Keratinocyte (primary cell): ENCODE results near the gene RGS3. TPM values are rescaled to one million over a fixed set of nuclear protein-coding genes. Genes with fewer than 3 reads are reported as not detected.

Experiments used
- DNase-seq: peaks from one replicate; pipeline ENCODE4 v3.0.0-alpha.2; 2011; ENCODE audit warnings: low read depth, missing footprints, low spot score
- FAIRE-seq: peaks from 2 replicates; lab custom pipeline; 2011; peaks lifted over from hg19 to GRCh38; lab: Jason Lieb, UNC
- H2AFZ ChIP-seq: 2 replicates; pipeline ENCODE4 v1.6.0; 2012; ENCODE audit warnings: low read length, control low read depth, inconsistent platforms; ENCODE audit not compliant: control insufficient read depth
- H3K27ac ChIP-seq: 2 replicates; pipeline ENCODE4 v1.5.1; 2011; ENCODE audit warnings: low read length; ENCODE audit not compliant: control insufficient read depth, insufficient read depth
- H3K27me3 ChIP-seq: 3 replicates; pipeline ENCODE4 v1.6.0; 2011; ENCODE audit warnings: low read length; ENCODE audit not compliant: control insufficient read depth, insufficient read depth; ENCODE audit errors: extremely low read depth
- H3K36me3 ChIP-seq, 2 experiments: 2 replicates in 1 of 2; 3 replicates in 1 of 2; pipeline ENCODE4 v1.5.1; 2011; ENCODE audit warnings: low read length in 2 of 2, mild to moderate bottlenecking in 1 of 2; ENCODE audit not compliant: control insufficient read depth in 2 of 2, insufficient read depth in 2 of 2; ENCODE audit errors: extremely low read depth in 1 of 2
- H3K4me1 ChIP-seq: 3 replicates; pipeline ENCODE4 v1.5.1; 2011; ENCODE audit warnings: low read length; ENCODE audit not compliant: control insufficient read depth, insufficient read depth; ENCODE audit errors: extremely low read depth
- H3K4me2 ChIP-seq: 3 replicates; pipeline ENCODE4 v1.6.0; 2011; ENCODE audit warnings: low read depth, low read length; ENCODE audit not compliant: control insufficient read depth, insufficient read depth; ENCODE audit errors: extremely low read depth
- H3K4me3 ChIP-seq, 3 experiments: fragments of 200-600 bp in 1 of 3; sonication (generic) in 1 of 3; 2 replicates in 2 of 3; 3 replicates in 1 of 3; pipeline ENCODE4 v1.5.1; 2011 to 2016; ENCODE audit warnings: low read length in 3 of 3, mild to moderate bottlenecking in 3 of 3, control low read depth in 2 of 3, inconsistent platforms in 1 of 3, low read depth in 1 of 3, mixed read lengths in 1 of 3, mixed run types in 1 of 3, moderate library complexity in 1 of 3; ENCODE audit not compliant: control insufficient read depth in 2 of 3, insufficient read depth in 2 of 3; ENCODE audit errors: extremely low read depth in 1 of 3
- H3K79me2 ChIP-seq: 2 replicates; pipeline ENCODE4 v1.6.0; 2012; ENCODE audit warnings: low read length; ENCODE audit not compliant: control insufficient read depth, insufficient read depth
- H3K9ac ChIP-seq: 3 replicates; pipeline ENCODE4 v1.6.0; 2011; ENCODE audit warnings: low read length; ENCODE audit not compliant: control insufficient read depth, insufficient read depth; ENCODE audit errors: extremely low read depth
- H3K9me1 ChIP-seq: 3 replicates; pipeline ENCODE4 v1.6.0; 2011; ENCODE audit warnings: low read length; ENCODE audit not compliant: control insufficient read depth, insufficient read depth; ENCODE audit errors: extremely low read depth
- H3K9me3 ChIP-seq: 2 replicates; pipeline ENCODE4 v1.5.1; 2012; ENCODE audit warnings: low read depth, low read length; ENCODE audit not compliant: control insufficient read depth
- H4K20me1 ChIP-seq: 3 replicates; pipeline ENCODE4 v1.6.0; 2011; ENCODE audit warnings: low read length; ENCODE audit not compliant: control insufficient read depth, insufficient read depth; ENCODE audit errors: extremely low read depth
- CTCF ChIP-seq, 3 experiments: IDR thresholded peaks in 1 of 3; conservative IDR thresholded peaks in 1 of 3; optimal IDR thresholded peaks in 1 of 3; 2 replicates in 2 of 3; 3 replicates in 1 of 3; pipeline versions ENCODE3 to v1.5.1; 2011; ENCODE audit warnings: low read length in 3 of 3, mild to moderate bottlenecking in 3 of 3, moderate library complexity in 2 of 3, control low read depth in 1 of 3, inconsistent platforms in 1 of 3; ENCODE audit not compliant: insufficient read depth in 2 of 3; ENCODE audit errors: extremely low read depth in 1 of 3
- EZH2 ChIP-seq: IDR thresholded peaks from one replicate; pipeline ENCODE4 v1.6.1; 2012; ENCODE audit warnings: inconsistent platforms, mild to moderate bottlenecking, low read length, moderate library complexity
- dilution Hi-C: fragments of 300-500 bp; cut with MboI; formaldehyde crosslinking; loops from one replicate; pipeline ENCODE4 v1.7.0; 2020; ENCODE audit warnings: low sequenced_read_pairs; ENCODE audit not compliant: extremely low pct_ligation_motif_present
- polyA plus RNA-seq, 5 experiments: library from polyadenylated mRNA; depleted of rRNA in 3 of 5; stranded (reverse) in 3 of 5; stranded (forward) in 1 of 5; unstranded in 1 of 5; fragments of >200 nt; gene quantifications; 1 replicate in 1 of 5; 2 replicates in 3 of 5; 3 replicates in 1 of 5; pipeline versions ENCODE4 v1.2.1 to v1.2.3, GENCODE V29; 2011 to 2012; ENCODE audit warnings: missing spikeins in 2 of 5, low read depth in 1 of 5, low replicate concordance in 1 of 5

Gene RGS3
- polyA plus RNA-seq, 1 donor (not counting 4 experiments of a cell fraction or from before 2014, with no cell fraction given) = 19.6 TPM

GRCh38 chr9:113583511-113584427, 120.2 kb downstream of the RGS3 start:
- Histone ChIP-seq H3K9me3 (no peaks in the 10 kb centered on the region), H4K20me1 (no peaks in the 10 kb centered on the region), H2AFZ (no peak overlapping the region), H3K27me3 (no peaks in the 10 kb centered on the region), H3K9ac (no peak overlapping the region), H3K36me3 (peaks cover 14 to 38% of the 10 kb centered on the region in 2 experiments), H3K27ac (no peak overlapping the region), H3K9me1 (peaks cover 2% of the 10 kb centered on the region), H3K79me2 (no peaks in the 10 kb centered on the region), H3K4me2 (no peak overlapping the region), H3K4me3 (no peak overlapping the region), H3K4me1 (peaks cover 61% of the 10 kb centered on the region)
- FAIRE-seq = no peak
- TF ChIP-seq EZH2 (no peak), CTCF (optimal IDR thresholded peaks at IDR 0.05 in 1 of 3, IDR thresholded peaks at IDR 0.05 in 1 of 3, conservative IDR thresholded peaks at IDR 0.05 in 1 of 3; ENCODE audit: extremely low read depth in 1 of 3, insufficient read depth in 2 of 3, low read length in 3 of 3) (no peak)
- DNase-seq = no peak
- dilution Hi-C loops = no loop called here

- dilution Hi-C loops = no loop called here
- H3K4me3 ChIP-seq = no peak overlapping the region
- no peak overlapping the region for H3K9ac ChIP-seq
- no peaks in the 10 kb centered on the region for H3K79me2 ChIP-seq
- no peaks in the 10 kb centered on the region for H3K27me3 ChIP-seq
- H2AFZ ChIP-seq = no peak overlapping the region
- TF ChIP-seq EZH2 (no peak), CTCF (optimal IDR thresholded peaks at IDR 0.05 in 1 of 3, IDR thresholded peaks at IDR 0.05 in 1 of 3, conservative IDR thresholded peaks at IDR 0.05 in 1 of 3; ENCODE audit: extremely low read depth in 1 of 3, insufficient read depth in 2 of 3, low read length in 3 of 3) (no peak)
- H3K27ac ChIP-seq = no peak overlapping the region
- H3K9me3 ChIP-seq = no peaks in the 10 kb centered on the region
- no peaks in the 10 kb centered on the region for H4K20me1 ChIP-seq
- H3K36me3 ChIP-seq = peaks cover 14 to 38% of the 10 kb centered on the region in 2 experiments
- H3K9me1 ChIP-seq = peaks cover 2% of the 10 kb centered on the region
- H3K4me1 ChIP-seq = peaks cover 53% of the 10 kb centered on the region
- FAIRE-seq = no peak
- DNase-seq = no peak
- H3K4me2 ChIP-seq = no peak overlapping the region
Measured at GRCh38 chr9:113584428-113585084, 121.0 kb downstream of the RGS3 start.
